Hematopoietic multipotent progenitor cell treated with erythropoietin and hydrocortisone succinate and interleukin-3 and kit ligand, for 17 days (in vitro differentiated cells): Measurements from ENCODE around the gene TPRN.
A peak's percentile ranks its signal among the peaks of the same experiment; 100 is the strongest.

Experiments
- DNase-seq: peaks from one replicate; pipeline ENCODE4 v3.0.0-alpha.2; 2015; ENCODE audit warnings: low spot score

TPRN gene

DNA sequence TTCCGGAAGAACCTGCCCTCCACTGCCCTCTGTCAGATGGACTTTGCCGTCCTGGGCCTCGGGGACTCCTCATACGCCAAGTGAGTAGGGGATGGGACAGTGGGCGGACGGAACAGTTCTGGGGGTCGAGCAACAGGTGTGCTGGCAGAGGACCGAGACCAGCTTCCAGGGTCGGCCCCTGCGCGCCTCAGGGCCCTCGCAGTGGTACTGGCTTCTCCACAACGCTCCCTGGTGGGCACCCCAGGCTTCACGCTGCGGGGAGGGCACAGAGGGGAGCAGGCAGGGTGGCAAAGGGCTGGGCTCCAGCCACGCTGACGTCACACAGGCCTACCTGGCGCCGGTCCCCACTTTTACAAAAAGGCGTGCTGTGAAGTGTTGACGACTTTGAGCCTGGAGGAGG lies 12.0 kb upstream of the TPRN start:
- DNase-seq, result no peak

DNA sequence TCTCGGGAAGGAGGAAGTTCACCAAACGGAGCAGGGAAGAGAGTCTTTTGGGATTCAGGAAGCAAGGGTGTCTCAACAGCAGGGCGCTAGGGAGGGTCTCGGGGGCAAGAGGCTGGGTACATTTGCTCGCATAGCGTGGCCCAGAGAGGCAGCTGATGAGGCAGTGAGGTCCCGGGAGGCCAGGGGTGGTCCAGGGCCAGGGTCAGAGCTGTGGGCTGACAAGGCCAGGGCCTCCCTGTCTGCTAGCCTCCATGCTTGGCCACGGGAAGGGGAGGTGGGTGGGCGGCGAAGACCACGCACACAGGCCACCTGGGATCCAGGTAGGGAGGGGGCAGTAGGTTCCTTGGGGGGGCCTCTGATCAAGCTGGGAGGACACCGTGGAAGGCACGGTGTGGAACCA lies 11.0 kb upstream of the TPRN start:
- DNase-seq, result no peak

DNA sequence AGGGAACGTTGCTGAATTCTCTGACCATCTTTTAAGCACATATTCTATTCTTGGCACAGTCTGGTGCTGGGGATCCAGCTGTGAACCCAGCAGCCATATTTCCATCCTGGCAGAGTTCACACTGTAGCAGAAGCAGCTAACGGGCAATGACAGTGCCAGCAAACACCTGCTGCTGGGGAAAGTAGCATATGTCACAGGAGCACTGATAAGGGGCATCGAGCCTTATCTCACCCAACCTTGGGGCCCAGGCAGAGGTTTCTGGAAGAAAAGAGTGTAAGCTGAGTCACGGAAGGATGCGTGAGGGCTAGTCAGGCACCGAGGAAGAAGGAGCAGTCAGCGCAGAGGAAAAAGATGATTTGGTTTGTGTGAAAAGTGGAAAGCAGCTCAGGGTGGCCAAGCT lies 6.1 kb upstream of the TPRN start:
- peak; percentile 67 for DNase-seq

- peak; percentile 93 for DNase-seq
Observed at GRCh38 chr9:137205126-137206069, 4.9 kb upstream of the TPRN start, which contains the start of the genes NDOR1 and TMEM203. TSS of gene NDOR1 (plus strand) at chr9:137205700. CDS start at chr9:137205778, 78 bp downstream. TSS of gene TMEM203 (minus strand) at chr9:137205648. CDS start at chr9:137205414, 234 bp downstream.

GRCh38 chr9:137204731-137205125 lies 4.2 kb upstream of the TPRN start:
- DNase-seq, result no peak

DNA sequence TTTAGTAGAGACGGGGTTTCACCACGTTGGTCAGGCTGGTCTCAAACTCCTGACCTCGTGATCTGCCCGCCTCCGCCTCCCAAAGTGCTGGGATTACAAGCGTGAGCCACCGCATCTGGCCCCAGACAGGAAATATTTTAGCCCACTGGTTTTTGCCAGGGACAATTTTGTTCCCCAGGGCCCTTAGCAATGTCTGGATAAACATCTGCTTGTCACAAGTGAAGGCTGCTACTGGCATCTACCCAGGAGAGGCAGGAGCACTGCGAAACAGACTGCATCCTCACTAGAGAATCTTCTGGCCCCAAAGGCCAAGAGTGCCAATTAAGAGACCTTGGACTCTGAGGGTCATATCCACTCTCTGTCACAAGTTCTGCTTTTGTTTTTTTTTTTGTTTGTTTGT lies 2.4 kb upstream of the TPRN start:
- no peak for DNase-seq

- DNase-seq, result no peak
Observed at GRCh38 chr9:137201205-137201868, 796 bp upstream of the TPRN start.

DNA sequence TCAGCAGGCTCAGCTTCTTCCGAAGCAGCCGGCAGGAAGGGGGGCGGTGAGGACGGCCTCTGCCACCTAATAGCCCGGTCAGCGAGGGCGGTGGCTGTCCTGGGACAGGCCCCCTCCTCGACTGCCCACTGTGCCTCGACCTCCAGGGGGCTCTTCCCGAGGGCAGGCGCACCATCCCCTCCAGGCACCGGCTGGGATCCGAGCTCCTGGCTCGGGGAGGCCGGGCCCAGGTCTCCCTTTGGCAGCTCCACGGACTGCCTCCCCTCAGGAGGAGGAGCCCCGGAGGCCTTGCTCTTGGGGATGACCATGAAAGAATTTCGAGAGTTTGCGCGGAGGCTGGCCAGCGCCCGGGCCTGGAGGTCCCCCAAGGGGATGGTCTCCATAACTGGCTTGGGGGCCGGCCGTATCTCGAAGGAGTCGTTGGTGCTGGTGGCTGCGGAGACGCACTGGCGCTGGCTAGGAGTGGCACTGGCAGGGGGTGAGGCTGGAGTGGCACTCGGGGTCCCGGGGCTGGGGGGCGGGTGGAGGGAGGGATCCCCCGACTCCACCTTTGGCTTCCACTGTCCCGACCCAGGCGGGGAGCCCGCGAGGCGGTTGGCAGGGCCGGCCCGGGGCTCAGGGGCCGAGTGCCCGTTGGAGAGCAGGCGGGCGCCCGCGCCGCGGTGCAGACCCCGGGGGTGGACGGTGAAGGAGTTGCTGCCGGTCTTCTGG lies 975 bp downstream of the TPRN start:
- no peak for DNase-seq

DNA sequence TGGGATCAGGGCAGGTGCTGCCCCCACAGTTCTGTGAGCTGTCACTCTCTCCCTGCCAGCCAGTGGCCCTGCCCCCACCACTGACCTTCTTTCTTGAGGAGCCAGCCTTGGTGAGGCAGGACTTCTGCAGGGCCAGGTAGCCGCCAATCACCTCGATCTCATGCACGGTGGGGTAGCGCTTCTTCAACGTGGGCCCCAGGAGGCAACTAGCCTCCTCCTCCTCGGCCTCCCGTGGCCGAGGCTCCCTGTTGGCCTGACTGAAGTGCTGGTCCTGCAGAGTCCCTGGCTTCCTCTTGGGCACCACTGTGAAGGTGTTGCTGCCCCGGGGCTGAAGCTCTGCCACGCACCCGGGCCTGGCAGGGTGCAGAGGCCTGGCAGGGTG lies 1.6 kb downstream of the TPRN start:
- no peak for DNase-seq

- no peak for DNase-seq
Observed at GRCh38 chr9:137198051-137198901, 2.3 kb downstream of the TPRN start.

DNA sequence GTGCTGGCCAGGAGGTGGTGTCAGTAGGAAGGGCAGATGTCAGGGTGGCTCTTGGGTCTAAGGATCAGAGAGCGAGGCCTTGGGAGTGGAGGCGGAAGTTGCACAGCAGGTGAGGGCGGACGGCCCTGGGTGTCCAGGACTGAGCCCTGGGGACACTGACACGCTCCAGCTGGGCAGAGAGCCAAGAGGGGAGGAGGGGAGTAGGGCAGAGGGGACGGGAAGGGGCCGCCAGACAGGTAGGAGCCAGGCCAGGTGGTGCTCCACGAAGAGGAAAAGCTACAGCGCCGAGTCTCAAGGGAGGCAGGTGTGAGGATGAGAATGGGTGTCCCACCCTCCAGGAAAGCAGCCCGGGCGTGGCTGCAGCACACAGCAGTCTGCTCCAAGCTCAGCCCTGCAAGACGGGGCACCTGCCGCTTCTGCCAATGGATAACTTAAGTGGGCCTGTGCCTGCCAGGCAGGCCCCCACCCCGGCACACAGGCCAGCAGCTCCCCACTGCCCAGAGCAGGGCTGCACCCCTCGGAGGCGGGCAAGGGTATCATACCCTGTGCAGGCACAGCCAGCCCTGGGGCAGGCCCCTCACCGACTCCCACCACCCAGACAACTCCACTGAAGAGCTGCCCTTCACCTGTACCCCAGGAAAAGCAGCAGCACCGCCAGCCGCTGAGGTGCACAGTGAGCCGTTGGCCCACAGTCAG lies 4.9 kb downstream of the TPRN start:
- no peak for DNase-seq

DNA sequence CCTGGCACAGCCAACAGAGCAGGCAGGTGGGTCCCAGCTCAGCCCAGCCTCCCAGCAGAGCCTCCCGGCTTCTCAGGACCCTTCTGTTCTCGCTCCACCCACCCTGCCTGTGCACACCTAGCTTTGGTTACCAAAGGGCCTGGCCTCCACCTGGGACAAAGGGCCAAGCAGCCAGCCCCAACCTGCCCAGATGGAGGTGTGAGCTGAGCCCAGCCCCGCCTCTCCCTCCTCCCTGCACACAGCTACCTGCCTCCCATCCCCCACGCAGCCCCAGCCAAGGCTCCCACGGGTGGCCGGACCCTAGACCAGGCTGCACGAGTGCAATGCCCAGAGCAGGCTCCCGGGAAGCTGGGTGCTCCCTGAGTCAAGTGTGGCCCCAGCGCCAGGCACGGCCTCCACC lies 5.6 kb downstream of the TPRN start:
- no peak for DNase-seq

DNA sequence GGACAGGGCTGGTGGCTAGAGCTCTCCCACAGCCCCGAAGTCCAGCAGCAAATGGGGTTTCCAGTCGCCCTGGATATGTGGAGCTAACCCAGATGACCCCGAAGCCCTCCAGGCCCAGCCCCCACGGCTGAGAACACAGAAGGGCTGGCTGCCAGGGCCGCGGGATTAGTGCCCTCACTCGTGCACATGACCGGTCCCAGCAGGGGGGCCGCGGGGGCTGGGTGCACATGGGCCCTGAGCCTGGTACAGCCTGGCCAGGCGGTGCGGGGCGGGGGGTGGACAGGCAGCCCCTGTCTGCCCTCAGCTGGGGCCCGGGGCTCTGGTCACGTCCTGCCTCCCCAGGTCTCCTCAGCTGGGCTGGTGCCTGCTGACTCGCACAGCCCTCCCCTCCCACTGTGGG lies 6.2 kb downstream of the TPRN start:
- no peak for DNase-seq

- DNase-seq, result no peak
Observed at GRCh38 chr9:137193771-137194170, 6.8 kb downstream of the TPRN start.

DNA sequence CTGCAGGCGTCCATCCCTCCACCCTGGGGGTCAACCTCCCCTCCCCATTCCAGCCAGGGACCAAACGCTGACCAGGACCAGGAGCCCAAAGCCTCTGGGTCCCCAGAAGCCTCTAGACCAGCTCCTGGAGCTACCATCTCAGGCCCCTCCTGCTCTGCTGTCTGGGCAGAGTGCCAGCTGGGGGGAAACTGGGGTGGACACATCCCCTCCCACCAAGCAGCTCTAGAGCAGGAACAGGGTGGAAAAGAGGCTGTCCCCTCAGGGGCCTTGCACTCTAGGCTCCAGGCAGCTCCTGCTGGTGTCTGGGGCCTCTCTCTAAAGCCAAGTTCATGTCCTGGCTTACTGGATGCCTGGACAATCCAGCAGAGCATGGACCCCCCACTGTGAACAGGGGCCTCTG lies 7.7 kb downstream of the TPRN start:
- DNase-seq, result no peak

- DNase-seq, result no peak
Observed at GRCh38 chr9:137192448-137192780, 8.1 kb downstream of the TPRN start.

DNA sequence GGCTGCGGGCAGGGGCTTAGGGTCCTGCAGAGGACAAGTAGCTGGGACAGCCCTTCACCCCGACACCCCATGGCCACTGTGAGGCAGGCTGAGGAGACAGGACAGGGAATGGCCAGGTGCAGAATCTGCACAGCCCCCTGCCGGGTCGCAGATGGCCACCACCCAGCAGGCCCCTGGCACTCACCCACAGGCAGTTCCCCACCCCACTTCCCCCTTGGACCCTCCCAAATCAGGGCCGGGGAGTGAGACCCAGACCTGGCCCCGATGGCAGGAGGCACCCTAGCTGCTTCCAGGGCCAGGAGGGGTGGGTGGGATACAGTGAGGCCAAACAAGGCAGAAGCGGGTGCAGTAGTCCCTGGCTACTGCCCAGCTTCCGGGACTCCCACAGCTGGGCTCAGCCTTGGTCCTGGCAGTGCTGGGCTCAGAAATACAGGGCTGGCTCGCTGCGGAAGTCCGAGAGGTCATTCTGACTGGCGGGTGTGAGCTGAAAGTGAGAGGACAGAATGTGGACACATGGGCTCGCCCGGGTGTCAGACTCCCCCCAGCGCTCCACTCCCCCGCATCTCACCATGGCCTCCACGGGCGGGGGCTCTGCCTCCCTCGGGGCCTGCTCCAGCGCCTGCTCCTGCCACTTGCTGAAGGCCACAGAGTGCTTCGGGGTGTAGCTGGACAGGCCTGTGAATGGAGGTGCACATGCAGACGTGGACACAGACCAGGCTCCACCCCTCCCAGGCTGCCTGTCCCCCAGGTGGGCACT lies 8.7 kb downstream of the TPRN start:
- DNase-seq, result no peak

GRCh38 chr9:137191245-137191644 lies 9.3 kb downstream of the TPRN start:
- DNase-seq, result no peak

DNA sequence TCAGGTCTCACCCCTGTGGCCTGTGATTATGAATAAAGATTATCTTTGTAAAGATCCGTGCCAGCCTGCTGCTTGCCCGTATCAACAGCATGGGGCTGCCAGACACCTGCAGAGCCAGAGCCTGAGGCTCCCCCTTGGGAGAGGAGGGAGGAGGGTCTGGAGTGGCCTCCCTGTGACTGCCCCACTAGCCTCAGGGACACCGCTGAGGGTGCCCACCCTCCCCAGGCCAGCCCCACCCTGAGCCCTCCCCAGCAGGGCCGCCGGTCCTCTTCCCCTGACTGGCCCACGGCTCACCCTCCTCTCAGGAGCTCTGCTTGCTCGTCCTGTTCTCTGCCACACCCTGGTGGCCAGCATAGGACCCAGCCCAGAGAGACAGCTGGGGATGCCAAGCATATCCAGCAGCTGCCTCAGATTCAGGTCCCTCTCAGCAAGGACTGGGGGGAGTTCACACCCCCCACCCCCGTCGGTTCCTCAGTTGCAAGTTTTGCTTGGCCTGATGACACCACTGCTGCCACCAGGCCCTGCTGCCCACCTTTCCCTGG lies 10.2 kb downstream of the TPRN start:
- no peak for DNase-seq
